Neural crest cell (in vitro differentiated cells): ENCODE measurements around the gene GNPAT. TPM values are rescaled to one million over a fixed set of nuclear protein-coding genes. Genes with fewer than 3 reads are reported as not detected.
A peak's percentile ranks its signal among the peaks of the same experiment; 100 is the strongest.
"Not testable (repeated sequence)": the region's sequence is repeated elsewhere in the genome, so short reads cannot be mapped to it uniquely, and the experiment has no call there.

Experiments used
- DNase-seq: peaks from one replicate; pipeline ENCODE4 v3.0.0; 2021; ENCODE audit warnings: low read depth, mixed read lengths, low spot score
- H3K27ac Mint-ChIP-seq: one replicate; pipeline ENCODE4 v1.8.0; 2021; ENCODE audit warnings: mild to moderate bottlenecking, mixed read lengths; ENCODE audit not compliant: unreplicated experiment
- H3K27me3 Mint-ChIP-seq: 2 replicates; pipeline ENCODE4 v1.8.0; 2021; ENCODE audit warnings: low read depth, mild to moderate bottlenecking, mixed read lengths
- H3K36me3 Mint-ChIP-seq: 2 replicates; pipeline ENCODE4 v1.8.0; 2021; ENCODE audit warnings: low read depth, mild to moderate bottlenecking, mixed read lengths
- H3K4me1 Mint-ChIP-seq: 2 replicates; pipeline ENCODE4 v1.8.0; 2021; ENCODE audit warnings: mixed read lengths
- H3K4me3 Mint-ChIP-seq: one replicate; pipeline ENCODE4 v1.8.0; 2021; ENCODE audit warnings: mild to moderate bottlenecking, mixed read lengths
- H3K9me3 Mint-ChIP-seq: 2 replicates; pipeline ENCODE4 v1.8.0; 2021; ENCODE audit warnings: mixed read lengths
- total RNA-seq: library from RNA; stranded (reverse); gene quantifications from 2 replicates; pipeline ENCODE4 v1.2.1, GENCODE V29; 2021
- TF ChIP-seq, protein P1 (sequence below): fragments of 200-600 bp; sonication (generic); conservative IDR thresholded peaks from 2 replicates; pipeline ENCODE4 v1.5.0; 2021; ENCODE audit warnings: antibody characterized with exemption, mild to moderate bottlenecking

Gene GNPAT
- total RNA-seq, 1 donor from 2014 or later = 69.2 TPM

DNA sequence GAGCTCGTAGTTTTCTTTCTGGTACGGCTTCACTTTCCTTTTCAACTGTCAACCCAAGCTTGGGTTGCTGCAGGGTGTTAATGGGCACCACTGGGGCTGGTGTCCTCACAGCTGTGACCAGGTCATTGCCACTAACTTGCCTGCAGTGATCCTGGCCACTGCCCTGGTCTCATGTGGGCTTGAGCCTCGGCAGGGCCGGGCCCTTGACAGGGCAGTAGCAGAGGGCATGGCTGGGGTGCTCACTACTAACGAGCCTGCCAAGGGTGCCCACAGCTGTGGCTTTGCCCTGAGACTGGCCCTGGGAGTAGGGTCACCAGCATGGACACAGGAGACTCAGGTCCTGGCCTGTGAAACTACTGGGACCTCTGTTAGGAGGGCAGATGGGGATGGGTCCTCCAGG, 31.5 kb upstream of the GNPAT start:
- DNase-seq = no peak
- Mint-ChIP-seq H3K9me3 (no peaks in the 10 kb centered on the region), H3K4me1 (peaks cover 7% of the 10 kb centered on the region), H3K4me3 (no peak overlapping the region), H3K27ac (no peak overlapping the region), H3K36me3 (no peaks in the 10 kb centered on the region), H3K27me3 (peaks cover 24% of the 10 kb centered on the region)
- TF ChIP-seq, protein P1, sequence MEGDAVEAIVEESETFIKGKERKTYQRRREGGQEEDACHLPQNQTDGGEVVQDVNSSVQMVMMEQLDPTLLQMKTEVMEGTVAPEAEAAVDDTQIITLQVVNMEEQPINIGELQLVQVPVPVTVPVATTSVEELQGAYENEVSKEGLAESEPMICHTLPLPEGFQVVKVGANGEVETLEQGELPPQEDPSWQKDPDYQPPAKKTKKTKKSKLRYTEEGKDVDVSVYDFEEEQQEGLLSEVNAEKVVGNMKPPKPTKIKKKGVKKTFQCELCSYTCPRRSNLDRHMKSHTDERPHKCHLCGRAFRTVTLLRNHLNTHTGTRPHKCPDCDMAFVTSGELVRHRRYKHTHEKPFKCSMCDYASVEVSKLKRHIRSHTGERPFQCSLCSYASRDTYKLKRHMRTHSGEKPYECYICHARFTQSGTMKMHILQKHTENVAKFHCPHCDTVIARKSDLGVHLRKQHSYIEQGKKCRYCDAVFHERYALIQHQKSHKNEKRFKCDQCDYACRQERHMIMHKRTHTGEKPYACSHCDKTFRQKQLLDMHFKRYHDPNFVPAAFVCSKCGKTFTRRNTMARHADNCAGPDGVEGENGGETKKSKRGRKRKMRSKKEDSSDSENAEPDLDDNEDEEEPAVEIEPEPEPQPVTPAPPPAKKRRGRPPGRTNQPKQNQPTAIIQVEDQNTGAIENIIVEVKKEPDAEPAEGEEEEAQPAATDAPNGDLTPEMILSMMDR = no peak

DNA sequence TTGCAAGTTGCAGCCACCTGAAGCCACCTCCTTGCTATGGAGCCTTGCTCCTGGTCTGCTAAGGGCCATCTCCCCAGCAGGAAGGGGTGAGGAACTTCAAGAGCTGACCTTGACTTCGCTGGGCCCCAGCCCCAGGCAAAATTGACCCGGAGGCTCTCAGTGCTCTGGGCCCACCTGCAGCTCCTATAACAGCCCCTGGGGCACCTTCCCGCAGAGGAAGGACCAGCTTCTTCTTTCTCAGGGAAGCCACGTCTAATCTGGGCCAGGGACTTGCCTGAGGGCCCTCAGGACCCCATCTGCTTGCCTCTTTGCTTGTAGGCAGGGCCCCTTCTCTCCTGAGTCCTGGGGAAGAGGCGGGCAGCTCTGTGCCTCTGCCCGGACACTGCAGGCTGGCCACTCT, 30.9 kb upstream of the GNPAT start:
- no peaks in the 10 kb centered on the region for H3K36me3 Mint-ChIP-seq
- H3K4me3 Mint-ChIP-seq = no peak overlapping the region
- no peak for DNase-seq
- H3K27me3 Mint-ChIP-seq = peaks cover 23% of the 10 kb centered on the region
- peaks cover 8% of the 10 kb centered on the region for H3K4me1 Mint-ChIP-seq
- H3K9me3 Mint-ChIP-seq = no peaks in the 10 kb centered on the region
- TF ChIP-seq, protein P1 = no peak
- no peak overlapping the region for H3K27ac Mint-ChIP-seq

DNA sequence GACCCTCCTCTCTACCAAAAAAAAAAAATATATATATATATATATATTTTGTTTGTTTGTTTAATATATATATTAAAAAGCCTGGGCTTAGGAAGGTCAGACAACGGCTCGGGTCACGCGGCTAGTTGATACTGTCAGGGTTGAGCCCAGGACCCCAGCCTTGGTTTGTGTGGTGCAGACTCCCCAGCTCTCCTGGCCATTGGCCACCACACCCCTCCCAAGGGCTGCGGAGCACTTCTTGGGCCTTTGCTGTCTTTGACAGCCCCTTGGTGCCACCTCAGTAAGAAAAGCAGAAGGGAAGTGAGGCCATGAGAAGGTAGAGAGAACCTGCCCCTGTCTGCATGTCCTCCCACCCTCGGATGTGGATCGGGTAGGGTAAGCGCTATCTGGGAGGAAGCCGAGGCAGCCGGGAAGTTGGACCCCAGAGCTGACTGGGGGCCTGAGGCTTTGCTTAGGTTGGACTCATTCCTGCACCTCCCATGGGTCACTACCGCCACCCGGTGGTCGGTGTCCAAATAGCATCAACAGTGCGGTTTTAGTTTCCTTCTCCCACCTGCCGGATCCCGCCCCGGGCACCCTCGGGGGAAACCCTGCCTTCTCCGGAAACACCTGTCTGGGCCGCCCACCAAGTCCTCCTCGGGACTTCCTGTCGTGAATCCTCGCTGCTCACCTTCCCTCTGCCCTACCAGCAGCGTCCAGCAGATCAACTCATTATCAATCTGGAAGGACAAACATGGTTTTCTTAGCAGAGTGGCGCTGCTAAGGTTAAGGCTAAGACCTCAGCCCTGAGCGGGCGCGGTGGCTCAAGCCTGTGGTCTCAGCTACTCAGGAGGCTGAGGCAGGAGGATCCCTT, 29.8 kb upstream of the GNPAT start:
- H3K4me3 Mint-ChIP-seq = peak overlapping the region; percentile 78
- peaks cover 16% of the 10 kb centered on the region for H3K4me1 Mint-ChIP-seq
- TF ChIP-seq, protein P1 = peak; percentile 99
- H3K27me3 Mint-ChIP-seq = peaks cover 33% of the 10 kb centered on the region
- no peaks in the 10 kb centered on the region for H3K9me3 Mint-ChIP-seq
- DNase-seq = peak; percentile 93
- no peak overlapping the region for H3K27ac Mint-ChIP-seq
- H3K36me3 Mint-ChIP-seq = no peaks in the 10 kb centered on the region

DNA sequence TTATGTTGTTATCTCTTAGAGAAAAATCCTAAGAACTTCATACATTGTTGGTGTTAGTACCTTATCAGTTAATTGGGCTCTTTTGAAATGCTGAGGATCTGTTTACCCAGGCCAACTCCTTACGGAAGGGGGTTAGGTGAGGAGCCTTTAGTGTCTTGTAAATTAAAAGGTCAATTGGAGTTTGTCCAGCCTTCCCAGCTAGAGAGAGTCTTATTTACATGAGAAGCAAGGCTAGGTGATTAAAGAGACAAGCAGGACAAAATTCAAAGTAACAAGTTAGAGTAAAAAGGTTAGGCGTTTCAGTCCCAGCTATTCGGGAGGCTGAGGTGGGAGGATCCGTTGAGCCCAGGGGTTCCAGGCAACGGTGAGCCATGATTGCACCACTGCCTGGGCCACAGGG, 28.7 kb upstream of the GNPAT start:
- not testable (repeated sequence) for H3K27ac Mint-ChIP-seq, DNase-seq, H3K36me3 Mint-ChIP-seq, H3K9me3 Mint-ChIP-seq, H3K4me3 Mint-ChIP-seq
- Mint-ChIP-seq H3K27me3 (peaks cover 44% of the 10 kb centered on the region), H3K4me1 (peaks cover 18% of the 10 kb centered on the region)

DNA sequence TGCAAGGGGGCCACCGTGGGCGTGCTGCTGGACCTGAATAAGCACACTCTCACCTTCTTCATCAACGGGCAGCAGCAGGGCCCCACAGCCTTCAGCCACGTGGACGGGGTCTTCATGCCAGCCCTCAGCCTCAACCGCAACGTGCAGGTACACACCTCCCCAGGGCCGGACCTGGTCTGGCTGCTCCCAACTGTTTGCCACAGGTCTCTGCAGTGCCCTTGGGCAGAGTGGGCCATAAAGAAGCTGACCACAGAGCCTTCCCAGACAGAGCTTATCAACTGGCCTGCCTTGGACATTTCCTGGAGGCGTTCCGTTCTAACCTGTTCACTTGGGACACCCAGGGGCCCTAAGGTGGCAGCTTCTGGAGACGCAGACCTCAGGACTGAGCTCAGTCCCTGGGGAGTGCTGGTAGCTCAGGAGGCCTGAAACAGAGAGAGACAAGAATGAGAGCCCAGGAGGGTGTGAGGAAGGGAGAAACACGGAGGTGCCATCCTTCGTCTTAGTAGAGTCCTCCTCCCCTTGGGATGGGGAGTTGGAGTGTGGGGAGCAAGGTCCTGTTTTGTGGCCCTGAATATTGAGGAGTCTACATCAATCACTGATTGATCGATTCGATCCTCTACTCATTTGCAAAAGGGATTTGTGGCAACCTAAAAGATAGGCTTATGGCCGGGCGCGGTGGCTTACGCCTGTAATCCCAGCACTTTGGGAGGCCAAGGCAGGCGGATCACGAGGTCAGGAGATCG, 27.0 kb upstream of the GNPAT start:
- H3K36me3 Mint-ChIP-seq = no peaks in the 10 kb centered on the region
- no peak overlapping the region for H3K27ac Mint-ChIP-seq
- H3K9me3 Mint-ChIP-seq = no peaks in the 10 kb centered on the region
- DNase-seq = no peak
- H3K27me3 Mint-ChIP-seq = peaks cover 49% of the 10 kb centered on the region
- TF ChIP-seq, protein P1 = no peak
- no peak overlapping the region for H3K4me3 Mint-ChIP-seq
- H3K4me1 Mint-ChIP-seq = peaks cover 18% of the 10 kb centered on the region
